ENCODE measurements around the gene TTLL13. TPM values are rescaled to one million over a fixed set of nuclear protein-coding genes. Genes with fewer than 3 reads are reported as not detected.

The TTLL13 gene
- total and polyA plus RNA-seq, 9 of the 15 experiments (the other 6 are each of a cell fraction or from before 2014, with no cell fraction given): 0.05 to 0.24 (median 0.11) TPM; not detected in 1

DNA sequence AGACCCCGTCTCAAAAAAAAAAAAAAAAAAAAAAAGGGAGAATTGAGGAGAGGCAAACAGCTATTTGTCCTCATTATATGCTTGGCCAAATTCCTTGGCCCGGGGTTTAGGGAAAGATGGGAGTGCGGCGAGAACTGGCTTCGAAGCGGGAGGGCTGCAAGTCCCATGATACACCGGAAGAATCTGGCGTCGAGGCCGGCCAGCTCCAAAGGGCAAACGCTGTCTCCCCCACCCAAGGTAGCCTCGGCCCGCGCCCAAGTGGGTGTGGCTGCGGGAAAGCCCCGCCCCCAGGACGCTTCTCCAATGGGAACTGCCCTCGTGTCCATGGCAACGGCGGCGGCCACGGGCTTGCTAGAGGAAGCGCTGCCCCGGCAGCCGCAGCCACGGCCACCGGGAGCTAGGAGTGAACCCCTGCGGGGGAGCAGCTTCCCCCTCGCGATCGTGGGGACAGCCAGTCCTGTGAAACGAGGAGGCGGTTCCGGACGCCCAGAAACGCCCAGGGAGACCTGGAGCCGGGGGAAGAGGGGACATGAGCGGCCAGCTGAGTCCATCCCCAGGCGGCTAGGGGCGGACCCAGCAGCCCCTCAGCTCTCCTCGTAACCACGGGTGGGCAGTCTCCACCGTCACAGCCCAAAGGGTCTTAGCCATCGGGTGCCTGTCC lies at the start of gene TTLL13 (continued):
- TF ChIP-seq, protein P1, sequence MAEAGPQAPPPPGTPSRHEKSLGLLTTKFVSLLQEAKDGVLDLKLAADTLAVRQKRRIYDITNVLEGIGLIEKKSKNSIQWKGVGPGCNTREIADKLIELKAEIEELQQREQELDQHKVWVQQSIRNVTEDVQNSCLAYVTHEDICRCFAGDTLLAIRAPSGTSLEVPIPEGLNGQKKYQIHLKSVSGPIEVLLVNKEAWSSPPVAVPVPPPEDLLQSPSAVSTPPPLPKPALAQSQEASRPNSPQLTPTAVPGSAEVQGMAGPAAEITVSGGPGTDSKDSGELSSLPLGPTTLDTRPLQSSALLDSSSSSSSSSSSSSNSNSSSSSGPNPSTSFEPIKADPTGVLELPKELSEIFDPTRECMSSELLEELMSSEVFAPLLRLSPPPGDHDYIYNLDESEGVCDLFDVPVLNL (CRISPR knock-in tag; IDR thresholded peaks at IDR 0.05; ENCODE audit: low read depth): no peak
- TF ChIP-seq ZNF12 (CRISPR knock-in tag; IDR thresholded peaks at IDR 0.05): no peak
- no peak for TF ChIP-seq ASH1L (IDR thresholded peaks at IDR 0.05; ENCODE audit: borderline replicate concordance, low read depth, partially characterized antibody)
- TF ChIP-seq MGA (IDR thresholded peaks at IDR 0.05): peak; percentile 67; the same call in 1 of the 2 replicates
- TF ChIP-seq BHLHE40 (IDR thresholded peaks at IDR 0.05; ENCODE audit: low read length): 0 out of 2 replicates have a peak, but pooled peaks have one; percentile 5
- no peak for TF ChIP-seq BCL6 (CRISPR knock-in tag; IDR thresholded peaks at IDR 0.05)
- no peak for TF ChIP-seq FOXK1 (CRISPR knock-in tag; IDR thresholded peaks at IDR 0.05; ENCODE audit: borderline replicate concordance)
- TF ChIP-seq CBX3 (IDR thresholded peaks at IDR 0.05; ENCODE audit: borderline replicate concordance in 1 of 2, low read length in 2 of 2): no peak
- TF ChIP-seq HSF4 (CRISPR knock-in tag; IDR thresholded peaks at IDR 0.05; ENCODE audit: borderline replicate concordance): no peak
- TF ChIP-seq, protein P2, sequence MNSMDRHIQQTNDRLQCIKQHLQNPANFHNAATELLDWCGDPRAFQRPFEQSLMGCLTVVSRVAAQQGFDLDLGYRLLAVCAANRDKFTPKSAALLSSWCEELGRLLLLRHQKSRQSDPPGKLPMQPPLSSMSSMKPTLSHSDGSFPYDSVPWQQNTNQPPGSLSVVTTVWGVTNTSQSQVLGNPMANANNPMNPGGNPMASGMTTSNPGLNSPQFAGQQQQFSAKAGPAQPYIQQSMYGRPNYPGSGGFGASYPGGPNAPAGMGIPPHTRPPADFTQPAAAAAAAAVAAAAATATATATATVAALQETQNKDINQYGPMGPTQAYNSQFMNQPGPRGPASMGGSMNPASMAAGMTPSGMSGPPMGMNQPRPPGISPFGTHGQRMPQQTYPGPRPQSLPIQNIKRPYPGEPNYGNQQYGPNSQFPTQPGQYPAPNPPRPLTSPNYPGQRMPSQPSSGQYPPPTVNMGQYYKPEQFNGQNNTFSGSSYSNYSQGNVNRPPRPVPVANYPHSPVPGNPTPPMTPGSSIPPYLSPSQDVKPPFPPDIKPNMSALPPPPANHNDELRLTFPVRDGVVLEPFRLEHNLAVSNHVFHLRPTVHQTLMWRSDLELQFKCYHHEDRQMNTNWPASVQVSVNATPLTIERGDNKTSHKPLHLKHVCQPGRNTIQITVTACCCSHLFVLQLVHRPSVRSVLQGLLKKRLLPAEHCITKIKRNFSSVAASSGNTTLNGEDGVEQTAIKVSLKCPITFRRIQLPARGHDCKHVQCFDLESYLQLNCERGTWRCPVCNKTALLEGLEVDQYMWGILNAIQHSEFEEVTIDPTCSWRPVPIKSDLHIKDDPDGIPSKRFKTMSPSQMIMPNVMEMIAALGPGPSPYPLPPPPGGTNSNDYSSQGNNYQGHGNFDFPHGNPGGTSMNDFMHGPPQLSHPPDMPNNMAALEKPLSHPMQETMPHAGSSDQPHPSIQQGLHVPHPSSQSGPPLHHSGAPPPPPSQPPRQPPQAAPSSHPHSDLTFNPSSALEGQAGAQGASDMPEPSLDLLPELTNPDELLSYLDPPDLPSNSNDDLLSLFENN (IDR thresholded peaks at IDR 0.05; ENCODE audit: low read depth in 2 of 2, low read length in 2 of 2): no peak

Data from K562 (cell line).